Stimulated activated CD8-positive, alpha-beta memory T cell treated with anti-CD3 and anti-CD28 coated beads, Interleukin-12 subunit alpha, Interleukin-12 subunit beta, amount 100 ng/mL, for 1 hour (primary cell): ENCODE measurements around the gene NDUFS2.

Experiments used
- DNase-seq: peaks from one replicate; pipeline ENCODE4 v3.0.0-alpha.2; 2020; ENCODE audit warnings: low read depth

The NDUFS2 gene

DNA sequence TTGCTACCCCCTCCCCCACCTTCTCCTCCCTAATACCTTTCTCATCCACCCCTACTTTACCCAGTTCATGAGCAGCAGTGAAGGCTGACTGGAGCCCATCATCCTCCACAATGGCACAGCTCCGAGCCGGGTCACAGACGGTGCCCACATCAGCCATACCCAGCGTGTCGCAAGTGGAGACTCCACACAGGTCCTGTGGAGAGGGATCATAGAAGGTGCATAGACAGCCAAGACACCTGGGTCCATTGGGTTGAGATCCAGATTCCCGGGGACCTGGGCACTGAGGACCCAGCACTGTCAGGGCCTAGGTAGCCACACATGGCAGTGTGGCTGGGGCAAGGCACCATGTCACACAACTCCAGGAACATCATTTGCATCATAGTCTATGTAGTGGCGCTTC, 6.1 kb upstream of the NDUFS2 start:
- DNase-seq: no peak

DNA sequence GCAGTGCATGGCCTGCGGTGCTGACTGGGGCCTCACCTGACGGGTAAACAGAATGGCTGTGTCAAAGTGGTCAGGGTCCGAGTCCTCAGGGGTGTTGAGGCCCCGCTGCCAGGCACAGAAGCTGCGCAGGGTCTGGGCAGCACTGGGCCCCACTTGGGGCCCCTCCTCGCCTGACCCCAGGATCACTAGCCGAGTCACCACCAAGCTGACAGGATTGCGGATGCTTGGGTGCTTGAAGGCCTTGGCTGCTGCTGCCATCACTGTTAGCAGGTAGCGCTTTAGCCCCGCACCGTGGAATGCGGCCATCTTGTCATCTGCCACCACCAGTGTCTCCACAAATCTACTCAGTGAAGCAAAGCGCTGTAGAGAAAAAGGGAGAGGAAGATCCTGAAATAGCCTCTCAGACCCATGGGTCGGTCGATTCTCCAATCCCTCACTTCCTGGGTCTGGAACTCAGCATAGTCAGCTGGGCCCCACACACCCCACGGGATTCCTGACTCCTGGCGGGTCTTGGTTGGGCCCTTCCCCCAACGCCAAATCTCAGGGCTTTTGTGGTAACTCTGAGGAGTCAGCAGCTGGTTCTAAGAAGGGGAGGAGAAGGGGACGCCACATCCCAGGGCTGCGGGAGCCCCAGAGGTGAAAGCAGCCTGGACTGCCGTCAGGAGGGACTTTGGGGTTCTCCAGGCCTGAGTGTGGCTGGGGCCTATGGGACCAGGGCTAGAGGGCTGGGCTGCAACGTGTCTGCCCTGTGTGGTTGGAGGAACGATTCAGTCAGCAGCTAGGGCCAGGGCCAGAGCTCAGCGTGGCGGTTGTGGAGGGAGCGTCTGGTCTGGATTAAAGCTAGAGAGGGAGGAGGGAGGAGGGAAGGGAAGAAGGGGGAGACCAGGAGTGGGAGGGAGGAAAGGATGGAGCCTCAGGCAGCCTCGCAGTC, 5.4 kb upstream of the NDUFS2 start:
- DNase-seq: no peak

DNA sequence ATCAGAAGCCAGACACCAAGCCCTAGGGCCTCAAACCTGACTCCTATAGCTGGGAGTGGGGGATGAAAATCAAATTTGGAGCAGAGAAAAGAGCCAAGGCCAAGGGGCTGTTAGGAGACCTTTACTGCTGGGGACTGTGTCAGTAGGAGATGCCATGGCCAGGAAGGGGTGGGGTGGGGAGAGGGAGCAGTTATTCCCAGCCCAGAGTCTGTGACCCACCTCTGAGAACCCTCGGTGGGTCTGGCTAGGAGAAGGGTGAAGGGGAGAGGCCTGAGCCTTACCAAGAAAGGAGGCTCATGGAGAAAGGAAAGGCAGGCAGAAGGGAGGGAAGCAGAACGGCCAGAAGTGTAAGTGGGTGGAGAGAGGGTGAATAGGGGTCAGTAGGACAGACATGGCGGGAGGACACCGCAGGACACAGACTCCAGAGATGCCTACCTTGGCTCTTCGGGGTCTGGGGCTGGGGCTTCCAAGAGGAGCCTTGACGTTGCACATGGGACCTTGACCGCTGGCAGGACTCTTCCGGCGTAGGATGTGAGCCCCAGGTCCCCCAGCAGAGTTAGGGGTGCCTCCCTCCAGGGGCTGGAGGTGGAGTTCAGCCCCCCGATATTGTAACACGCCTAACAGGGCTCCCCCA, 4.5 kb upstream of the NDUFS2 start:
- DNase-seq: no peak

DNA sequence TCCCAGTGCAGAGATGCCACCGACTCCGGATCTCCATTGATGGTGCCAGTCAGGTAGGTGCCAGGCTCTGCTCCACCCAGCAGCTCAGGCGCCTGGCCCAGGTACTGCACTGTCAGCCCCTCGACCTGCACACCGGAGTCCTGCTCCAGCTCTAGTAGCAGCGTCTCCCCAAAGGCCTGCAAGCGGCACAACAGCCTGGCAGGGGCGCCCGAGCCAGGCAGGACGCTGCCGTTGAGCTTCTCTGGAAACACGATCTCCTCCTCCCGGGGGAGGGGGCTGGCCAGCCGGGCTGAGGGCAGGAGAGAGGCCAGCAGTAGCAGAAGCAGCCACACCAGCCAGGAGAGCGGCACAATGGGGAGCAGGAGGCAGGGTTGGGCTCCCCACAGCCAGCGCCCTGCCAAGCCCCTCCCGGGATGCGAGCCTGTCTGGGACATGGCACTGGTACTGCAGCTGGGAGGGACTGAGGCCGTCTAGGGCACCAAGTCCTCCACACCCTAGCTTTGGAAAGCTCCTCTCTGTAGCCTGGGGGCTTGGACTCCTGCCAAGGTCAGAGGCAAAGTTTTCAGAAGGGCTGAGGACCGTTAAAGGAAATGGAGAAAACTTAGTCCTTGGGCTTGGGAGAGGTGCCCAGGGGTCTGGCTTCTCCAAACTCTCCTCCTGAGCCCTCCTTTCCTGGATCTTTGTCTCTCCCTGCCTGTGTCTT, 3.8 kb upstream of the NDUFS2 start:
- DNase-seq: no peak

DNA sequence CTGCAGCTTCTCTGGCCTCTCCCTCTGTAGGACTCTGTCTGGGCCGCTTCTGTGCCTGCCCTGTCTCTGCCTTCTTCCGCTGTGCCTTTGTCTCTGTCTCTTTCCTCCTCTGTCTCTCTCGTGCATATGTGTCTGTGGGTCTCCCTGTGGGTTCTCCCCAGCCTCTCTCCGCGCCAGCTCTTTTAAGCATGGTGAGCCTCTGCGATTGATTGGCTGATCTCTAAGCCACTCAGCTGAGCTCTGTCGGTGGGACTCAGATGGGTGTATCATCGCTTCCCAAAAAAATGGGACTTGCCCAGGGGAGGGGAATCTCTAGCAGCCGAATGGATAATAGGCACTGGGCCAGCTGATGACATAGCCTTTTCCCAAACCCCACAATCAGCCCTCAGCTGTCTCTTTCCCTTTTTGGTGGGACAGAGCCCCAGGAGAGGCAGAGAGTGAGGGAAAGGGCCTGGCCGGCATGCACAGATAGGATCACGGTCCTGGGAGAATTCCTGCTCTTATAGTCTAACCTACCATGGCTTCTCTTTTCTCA, 3.2 kb upstream of the NDUFS2 start, which contains the start of gene ADAMTS4:
TSS of gene ADAMTS4 (minus strand) at position 158 of the 535 bp plus-strand sequence. CDS start 427 bp downstream, outside the sequence.
- DNase-seq: no peak

DNA sequence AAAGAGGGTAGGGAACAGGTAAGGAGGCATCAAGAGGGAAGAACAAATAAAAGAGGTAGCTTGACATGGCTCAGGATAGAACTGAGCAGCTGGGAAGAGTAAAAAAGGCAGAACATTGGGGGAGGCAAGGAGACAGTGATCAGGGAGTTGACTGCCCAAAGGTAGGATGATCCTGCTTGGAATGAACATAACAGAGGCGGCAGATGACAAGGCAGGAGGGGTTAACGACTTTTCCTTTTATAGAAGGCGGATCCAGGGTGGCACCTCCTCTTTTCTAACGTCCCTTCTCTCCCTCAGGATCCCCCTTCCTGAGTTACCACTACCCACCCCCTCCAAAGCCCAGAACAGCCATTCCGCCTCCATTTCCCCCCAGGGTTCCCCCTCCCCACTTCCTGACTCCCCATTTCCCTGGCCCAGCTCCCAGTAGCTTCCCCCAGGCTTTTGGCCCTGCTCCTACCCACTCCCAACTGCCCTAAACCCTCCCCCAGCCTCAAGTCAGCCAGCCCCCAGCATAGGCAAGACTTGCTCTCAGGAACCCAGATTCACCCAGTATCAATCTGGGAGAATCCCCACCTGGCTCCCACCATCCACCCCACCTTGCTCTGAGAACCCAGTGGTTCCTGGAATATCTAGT, 2.5 kb upstream of the NDUFS2 start:
- no peak for DNase-seq

DNA sequence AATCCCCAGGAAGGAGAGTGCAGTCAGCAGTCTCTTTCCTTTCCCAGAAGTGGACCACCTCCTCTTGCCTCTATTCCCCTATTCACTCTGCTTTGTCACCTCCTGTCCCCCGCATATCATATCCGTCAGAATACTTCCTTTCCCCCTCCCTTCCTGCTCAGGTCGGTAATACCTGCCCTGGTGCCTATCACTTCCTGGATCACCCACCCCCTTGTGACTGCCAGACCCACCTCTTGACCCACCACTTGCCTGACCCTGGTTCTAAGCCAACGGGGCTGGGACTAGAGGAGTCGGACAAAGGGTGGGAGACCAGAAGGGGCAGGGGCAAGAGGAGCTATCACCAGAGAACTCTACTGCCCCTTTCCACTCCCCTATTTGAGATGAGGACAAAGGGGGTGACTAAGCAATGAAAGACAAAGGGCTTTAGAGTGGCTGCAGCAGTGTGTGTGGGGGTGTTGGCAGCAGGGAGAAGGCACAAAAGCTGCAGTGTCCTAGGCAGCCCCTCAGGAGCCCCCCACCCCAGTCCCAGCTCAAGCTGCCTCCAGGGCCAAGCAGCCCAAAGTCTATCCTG, 1.7 kb upstream of the NDUFS2 start:
- no peak for DNase-seq

DNA sequence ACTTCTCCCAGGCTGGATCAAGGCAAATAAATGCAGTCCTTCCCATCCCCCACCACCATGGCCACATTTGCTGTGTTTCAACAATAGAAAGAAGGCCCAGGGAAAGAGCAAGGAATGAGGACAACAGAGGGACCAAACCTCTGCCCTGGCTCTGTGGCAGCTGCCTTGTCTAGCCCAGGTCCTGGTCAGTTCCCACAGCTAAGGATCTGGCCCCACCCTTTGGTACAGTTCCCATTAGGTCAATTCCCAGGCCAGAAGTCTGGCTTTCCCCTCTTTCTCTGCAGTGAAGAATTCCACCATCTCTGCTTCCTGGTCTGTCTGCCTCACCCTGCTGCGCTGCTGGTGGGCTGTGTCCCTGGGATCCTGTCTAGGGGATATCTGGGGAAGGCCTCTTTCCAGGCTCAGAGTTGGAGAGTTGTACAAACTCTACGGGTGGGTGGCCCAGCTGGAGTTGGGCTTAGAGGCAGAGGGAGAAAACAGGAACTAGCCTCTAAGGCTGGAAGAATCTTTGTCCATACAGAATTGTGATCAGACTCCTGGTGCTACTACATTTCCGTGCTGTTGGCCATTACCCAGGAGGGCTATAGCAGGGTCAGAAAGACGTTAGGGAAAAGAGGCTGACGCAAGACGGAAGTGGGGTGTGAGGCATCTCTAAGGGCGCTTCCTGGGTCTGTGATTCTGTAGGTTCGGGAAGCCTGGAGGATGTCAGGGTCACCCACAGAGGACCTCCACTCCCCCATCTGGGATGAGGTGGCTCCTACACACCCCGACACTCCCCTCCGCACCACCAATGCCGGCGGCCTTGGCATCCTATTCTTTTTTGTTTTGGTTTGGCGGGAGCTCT, 953 bp upstream of the NDUFS2 start:
- DNase-seq: no peak

DNA sequence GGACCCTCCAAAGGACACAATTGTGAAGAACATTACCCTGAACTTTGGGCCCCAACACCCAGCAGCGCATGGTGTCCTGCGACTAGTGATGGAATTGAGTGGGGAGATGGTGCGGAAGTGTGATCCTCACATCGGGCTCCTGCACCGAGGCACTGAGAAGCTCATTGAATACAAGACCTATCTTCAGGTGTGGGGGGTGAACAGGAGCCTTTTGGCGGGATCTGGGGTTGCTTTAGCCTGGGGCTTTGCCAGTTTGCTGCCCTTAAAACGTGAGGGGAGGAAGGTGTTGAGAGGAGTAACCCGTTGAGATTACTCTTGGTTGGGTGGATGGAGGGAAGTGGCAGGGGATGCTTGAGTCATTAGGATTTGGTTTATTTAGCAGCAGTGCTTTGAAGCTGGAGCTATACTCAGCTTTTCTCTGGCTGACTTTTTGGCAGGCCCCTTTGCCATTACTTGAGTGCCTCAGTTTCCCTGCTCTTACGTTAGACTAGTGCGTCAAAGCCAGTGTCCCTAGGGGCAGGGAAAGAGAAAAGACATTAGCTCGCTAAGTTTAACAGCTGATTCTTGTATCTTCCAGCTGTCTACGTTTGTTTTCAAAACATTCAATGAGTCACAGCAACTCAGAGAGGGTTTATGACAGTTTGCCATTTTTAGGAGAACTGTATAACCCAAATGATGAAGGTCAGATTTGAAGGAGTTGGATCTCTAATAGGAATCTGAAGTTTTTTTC, 4.4 kb downstream of the NDUFS2 start:
- no peak for DNase-seq

DNA sequence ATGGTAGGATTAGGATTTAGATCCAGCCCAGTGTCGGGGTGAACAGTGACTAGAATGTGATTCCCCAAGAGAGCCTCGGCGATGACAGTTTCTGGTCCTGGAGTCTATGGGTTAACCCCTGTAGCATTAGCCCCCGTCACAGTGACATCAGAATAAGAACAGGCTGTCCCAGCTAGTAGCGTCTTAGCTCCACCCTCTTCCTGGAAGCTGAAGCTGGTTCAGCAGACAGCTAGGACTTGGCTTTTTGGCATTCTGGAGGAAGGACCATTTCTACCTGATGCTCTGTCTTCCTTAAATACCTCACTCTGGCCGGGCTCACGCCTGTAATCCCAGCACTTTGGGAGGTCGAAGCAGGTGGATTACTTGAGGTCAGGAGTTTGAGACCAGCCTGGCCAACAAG, 5.0 kb downstream of the NDUFS2 start:
- no peak for DNase-seq

DNA sequence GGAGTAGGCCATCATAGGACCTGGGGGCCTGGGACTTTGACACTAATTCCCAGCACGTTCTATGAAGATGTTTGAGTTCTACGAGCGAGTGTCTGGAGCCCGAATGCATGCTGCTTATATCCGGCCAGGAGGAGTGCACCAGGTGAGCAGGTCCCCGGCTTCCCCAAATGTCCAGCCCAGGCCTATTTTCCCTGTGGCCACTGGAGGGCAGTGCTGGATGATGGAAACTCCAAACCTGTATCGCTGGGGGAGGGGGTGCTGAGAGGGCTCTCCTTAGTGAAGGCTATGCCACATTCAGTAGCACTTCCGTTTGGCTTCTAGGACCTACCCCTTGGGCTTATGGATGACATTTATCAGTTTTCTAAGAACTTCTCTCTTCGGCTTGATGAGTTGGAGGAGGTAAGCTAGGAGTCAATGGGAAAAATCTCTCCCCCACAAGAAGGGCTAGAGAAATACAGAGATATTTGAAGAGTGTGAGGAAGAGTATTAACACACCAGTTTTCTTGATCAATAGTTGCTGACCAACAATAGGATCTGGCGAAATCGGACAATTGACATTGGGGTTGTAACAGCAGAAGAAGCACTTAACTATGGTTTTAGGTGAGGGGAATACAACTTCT, 7.7 kb downstream of the NDUFS2 start:
- peak; percentile 50 for DNase-seq

DNA sequence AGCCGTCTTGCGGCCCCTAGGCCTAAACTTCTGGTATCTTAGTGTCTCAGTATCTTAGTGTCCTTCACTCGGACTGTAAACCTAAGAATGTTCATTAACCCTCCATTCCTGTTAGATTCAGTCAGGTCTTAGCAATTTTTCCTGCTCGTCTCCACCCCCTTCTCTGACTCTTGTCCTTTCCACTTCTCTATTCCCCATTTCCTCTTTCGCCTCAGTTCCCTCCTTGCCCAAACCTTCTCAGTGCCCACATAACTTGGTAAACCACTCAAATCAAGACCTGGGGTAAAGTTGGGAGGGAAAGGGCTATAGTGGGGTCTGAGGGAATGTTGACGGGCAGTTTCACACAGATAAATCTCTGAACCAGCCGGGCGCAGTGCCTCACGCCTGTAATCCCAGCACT, 12.2 kb downstream of the NDUFS2 start:
- DNase-seq: no peak

DNA sequence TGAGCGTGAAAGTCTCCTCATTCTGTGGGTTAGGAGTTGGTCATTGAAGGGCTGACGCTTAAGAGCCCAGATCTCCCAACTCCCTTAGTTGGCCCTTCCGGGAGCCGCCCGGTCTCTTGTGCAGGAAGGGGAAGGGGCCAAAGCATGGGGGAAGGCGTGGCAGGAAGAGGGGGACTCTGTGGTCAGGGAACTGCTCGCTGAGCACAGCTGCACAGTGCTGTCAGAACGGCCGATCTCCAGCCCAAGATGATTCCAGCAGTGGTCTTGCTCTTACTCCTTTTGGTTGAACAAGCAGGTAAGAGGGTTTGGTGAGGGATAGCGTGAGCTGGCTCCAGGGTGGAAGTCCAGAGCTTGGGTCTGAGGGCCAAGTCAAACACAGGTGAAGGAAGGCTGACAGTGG, 12.9 kb downstream of the NDUFS2 start, which contains the start of gene FCER1G:
TSS of gene FCER1G (plus strand) at position 220 of the 400 bp plus-strand sequence. CDS start at position 247, 27 bp downstream.
- DNase-seq: no peak

DNA sequence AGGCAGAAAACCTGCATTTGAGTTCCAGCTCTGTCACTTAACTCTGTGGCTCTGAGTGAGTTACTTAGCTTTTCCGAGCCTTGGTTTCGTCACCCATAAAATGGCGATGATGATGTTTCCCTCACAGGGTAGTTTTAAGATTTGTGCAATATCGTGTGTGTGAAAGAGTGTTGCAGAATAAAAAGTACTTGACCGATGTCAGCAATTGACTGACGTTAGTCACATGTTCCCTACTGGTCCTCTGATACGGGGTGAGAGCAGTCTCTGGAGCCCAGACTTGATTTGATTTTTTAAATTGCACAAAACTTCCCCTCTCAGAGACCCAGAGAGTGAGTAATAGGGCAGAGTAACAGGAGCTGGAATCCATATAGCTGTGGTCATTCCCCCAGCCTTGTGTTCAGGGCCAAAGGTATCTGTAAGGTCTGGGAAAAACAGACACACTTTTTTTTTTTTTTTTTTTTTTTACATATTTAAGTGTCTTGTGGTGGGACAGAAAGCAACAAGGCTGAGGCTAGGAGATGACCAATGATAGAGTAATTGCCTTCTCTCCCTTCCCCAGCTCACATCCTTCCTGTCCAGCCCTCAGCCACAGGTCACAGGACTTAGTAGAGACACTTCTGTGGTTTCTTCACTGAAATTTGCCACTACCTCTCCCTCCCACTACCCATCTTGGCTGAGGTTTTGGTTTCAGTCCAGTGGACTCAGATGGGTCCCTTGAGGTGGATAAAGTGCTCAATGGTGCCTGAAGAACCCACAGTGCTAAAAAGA, 15.0 kb downstream of the NDUFS2 start:
- peak; percentile 12 for DNase-seq

DNA sequence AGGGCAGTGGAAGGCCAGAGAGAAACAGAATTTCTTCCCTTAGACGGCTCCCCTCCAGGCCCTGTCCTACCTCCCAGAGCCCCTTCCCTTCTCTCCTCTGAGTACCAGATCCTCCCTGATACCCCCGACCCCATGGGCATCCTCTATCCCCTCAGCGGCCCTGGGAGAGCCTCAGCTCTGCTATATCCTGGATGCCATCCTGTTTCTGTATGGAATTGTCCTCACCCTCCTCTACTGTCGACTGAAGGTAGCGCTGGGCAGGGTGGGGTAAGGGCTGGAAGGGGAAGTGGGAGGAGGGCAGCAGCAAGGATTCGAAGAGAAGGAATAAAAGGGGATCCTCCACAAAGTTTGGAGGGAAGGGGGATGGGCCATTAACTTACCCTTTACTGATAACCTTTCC, 15.7 kb downstream of the NDUFS2 start:
- DNase-seq: no peak

DNA sequence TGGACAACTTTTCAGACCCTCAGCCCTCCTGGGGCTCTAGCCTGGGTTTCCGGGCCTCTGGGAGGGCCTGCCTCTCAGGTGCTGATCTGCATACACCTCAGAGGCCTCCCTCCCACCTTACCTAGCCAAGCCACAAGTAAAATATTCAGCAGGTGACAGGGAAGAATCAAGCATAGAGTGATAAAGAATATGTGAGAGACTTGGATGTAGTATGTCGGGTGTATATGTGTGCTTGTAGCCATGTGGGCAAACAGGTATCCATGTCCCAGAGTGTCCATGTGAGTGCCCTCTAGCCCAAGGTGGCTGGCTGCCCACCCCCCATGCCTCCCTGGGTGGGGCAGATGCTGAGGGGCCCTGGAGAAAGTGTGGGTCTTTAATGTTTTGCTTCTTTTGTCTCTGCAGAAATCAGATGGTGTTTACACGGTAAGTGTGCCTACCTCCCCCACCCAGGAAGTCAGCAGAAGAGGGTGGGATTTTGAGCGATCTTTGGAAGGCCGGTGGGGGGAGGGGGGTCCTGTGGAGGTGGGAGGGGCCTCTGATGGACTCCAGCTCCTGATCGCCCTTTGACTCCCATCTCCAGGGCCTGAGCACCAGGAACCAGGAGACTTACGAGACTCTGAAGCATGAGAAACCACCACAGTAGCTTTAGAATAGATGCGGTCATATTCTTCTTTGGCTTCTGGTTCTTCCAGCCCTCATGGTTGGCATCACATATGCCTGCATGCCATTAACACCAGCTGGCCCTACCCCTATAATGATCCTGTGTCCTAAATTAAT, 16.3 kb downstream of the NDUFS2 start:
- DNase-seq: no peak

DNA sequence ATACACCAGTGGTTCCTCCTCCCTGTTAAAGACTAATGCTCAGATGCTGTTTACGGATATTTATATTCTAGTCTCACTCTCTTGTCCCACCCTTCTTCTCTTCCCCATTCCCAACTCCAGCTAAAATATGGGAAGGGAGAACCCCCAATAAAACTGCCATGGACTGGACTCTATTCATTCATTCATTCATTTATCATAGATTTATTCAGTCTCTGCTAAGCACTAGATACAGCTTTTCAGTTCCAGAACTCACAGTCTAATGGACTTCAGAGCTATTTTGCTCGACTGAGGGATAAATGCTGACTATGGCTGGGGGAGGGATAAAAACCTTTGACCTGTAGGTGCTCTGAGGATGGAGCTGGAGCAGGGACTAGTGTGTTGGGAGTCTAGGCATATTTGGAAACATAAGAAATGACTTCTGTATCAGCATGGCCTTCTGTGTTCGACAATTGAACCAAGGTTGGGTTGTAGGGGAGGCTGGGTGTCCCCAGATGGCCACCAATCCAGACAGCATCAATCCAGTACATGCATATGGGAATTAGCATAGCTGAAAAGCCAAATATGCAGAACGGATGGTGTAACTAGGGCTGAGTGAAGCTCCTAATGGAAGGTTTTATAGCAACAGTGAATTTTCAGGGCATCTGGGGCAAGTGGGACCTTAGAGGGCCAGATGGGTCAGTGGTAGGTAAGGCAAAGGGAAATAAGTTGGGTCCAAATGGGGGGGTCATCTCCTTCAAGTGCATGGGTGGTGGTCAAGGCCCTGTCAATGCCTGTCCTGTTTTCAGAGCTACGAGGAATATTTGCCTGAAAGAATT, 17.1 kb downstream of the NDUFS2 start:
- no peak for DNase-seq
